HepG2 (cell line): ENCODE results near the gene MAN1A1. TPM values are rescaled to one million over a fixed set of nuclear protein-coding genes. Genes with fewer than 3 reads are reported as not detected.

ENCODE experiments used
- ATAC-seq: fragments of 200-7000 bp; cut with Tn5 transposase; 3 replicates; pipeline ENCODE4 v1.9.1; 2020; ENCODE audit warnings: mild to moderate bottlenecking, moderate library complexity
- BruUV-seq: library from RNA; stranded (reverse); fragments of 400-500 nt; replicated peaks from 2 replicates; lab custom pipeline; 2021; lab: Mats Ljungman, UMichigan
- CTCF ChIA-PET: fragments of 300-600 bp; formaldehyde crosslinking; extraction: SDS; loops from one replicate; lab custom pipeline; 2021; ENCODE audit warnings: low total read pairs, inconsistent platforms, low intra/inter-chr PET ratio; lab: Yijun Ruan, JAX
- POLR2A ChIA-PET: fragments of 350-600 bp; sonication (Branson Sonifier 250); formaldehyde crosslinking; loops from one replicate; lab custom pipeline; 2020; ENCODE audit warnings: antibody characterized with exemption, inconsistent platforms; lab: Yijun Ruan, JAX
- DNase-seq: peaks from one replicate; pipeline ENCODE4 v3.0.0-alpha.2; 2015; ENCODE audit warnings: low spot score
- FAIRE-seq: peaks from 3 replicates; lab custom pipeline; 2011; peaks lifted over from hg19 to GRCh38; lab: Jason Lieb, UNC
- H2AFZ ChIP-seq: one replicate; pipeline ENCODE4 v1.6.1; 2011; ENCODE audit warnings: low read length, inconsistent platforms
- H3K27ac ChIP-seq: fragments of 300-600 bp; 3 replicates; pipeline ENCODE4 v1.8.0; 2011; ENCODE audit warnings: mixed run types, mild to moderate bottlenecking, mixed read lengths, low read length, inconsistent platforms; ENCODE audit not compliant: insufficient read depth; ENCODE audit errors: extremely low read length
- H3K27me3 ChIP-seq, 2 experiments: fragments of 200-600 bp in 1 of 2; 2 replicates in 1 of 2; 3 replicates in 1 of 2; pipeline versions ENCODE4 v1.6.0 to v1.8.0; 2011; ENCODE audit warnings: low read length in 2 of 2, mild to moderate bottlenecking in 2 of 2, moderate library complexity in 2 of 2, inconsistent platforms in 1 of 2; ENCODE audit not compliant: insufficient read depth in 2 of 2, control insufficient read depth in 1 of 2
- H3K36me3 ChIP-seq, 2 experiments: fragments of 200-600 bp in 1 of 2; replicated peaks in 1 of 2; 2 replicates in 1 of 2; 3 replicates in 1 of 2; pipeline versions ENCODE4 v1.5.1 to v1.8.0; 2011; ENCODE audit warnings: low read length in 2 of 2, inconsistent platforms in 1 of 2; ENCODE audit not compliant: insufficient read depth in 2 of 2, control insufficient read depth in 1 of 2
- H3K4me1 ChIP-seq: 2 replicates; pipeline ENCODE4 v1.5.1; 2012; ENCODE audit warnings: low read length, inconsistent platforms; ENCODE audit not compliant: insufficient read depth
- H3K4me2 ChIP-seq: 2 replicates; pipeline ENCODE4 v1.6.0; 2011; ENCODE audit warnings: low read depth, low read length, inconsistent platforms
- H3K4me3 ChIP-seq, 3 experiments: fragments of 200-600 bp in 1 of 3; sonication (generic), shearing (Covaris generic) in 1 of 3; replicated peaks in 1 of 3; 2 replicates each; pipeline ENCODE4 v1.5.1; 2011 to 2016; ENCODE audit warnings: low read length in 3 of 3, inconsistent platforms in 2 of 3, low read depth in 2 of 3, mild to moderate bottlenecking in 2 of 3, control low read depth in 1 of 3, mixed read lengths in 1 of 3; ENCODE audit not compliant: insufficient read depth in 1 of 3
- H3K79me2 ChIP-seq: one replicate; pipeline ENCODE4 v1.6.1; 2011; ENCODE audit warnings: low read length, inconsistent platforms; ENCODE audit not compliant: insufficient read depth
- H3K9ac ChIP-seq: 2 replicates; pipeline ENCODE4 v1.6.0; 2011; ENCODE audit warnings: mild to moderate bottlenecking, low read depth, low read length, inconsistent platforms; ENCODE audit not compliant: insufficient read depth
- H3K9me3 ChIP-seq: 2 replicates; pipeline ENCODE4 v1.5.1; 2012; ENCODE audit warnings: mild to moderate bottlenecking, low read length
- H4K20me1 ChIP-seq: 2 replicates; pipeline ENCODE4 v1.6.0; 2011; ENCODE audit warnings: inconsistent platforms, mild to moderate bottlenecking, low read length, moderate library complexity; ENCODE audit not compliant: insufficient read depth
- ATF6 ChIP-seq: sonication (generic); formaldehyde crosslinking; conservative IDR thresholded peaks from 2 replicates; pipeline ENCODE4 v1.4.0; 2020; ENCODE audit warnings: missing genetic modification reagents
- CBX5 ChIP-seq: sonication (generic); formaldehyde crosslinking; IDR thresholded peaks from 2 replicates; pipeline ENCODE4 v1.4.0; 2020; ENCODE audit warnings: missing genetic modification reagents, borderline replicate concordance
- GATAD2A ChIP-seq: IDR thresholded peaks from 2 replicates; pipeline ENCODE4 v1.6.1; 2016
- HMG20A ChIP-seq: IDR thresholded peaks from 2 replicates; pipeline ENCODE4 v1.6.1; 2016; ENCODE audit warnings: borderline replicate concordance
- HNRNPK ChIP-seq: fragments of 200-400 bp; formaldehyde crosslinking; IDR thresholded peaks from 2 replicates; pipeline ENCODE4 v1.6.1; 2018; ENCODE audit warnings: low read length, low read depth, moderate library complexity, mild to moderate bottlenecking; ENCODE audit not compliant: poor library complexity, severe bottlenecking
- IRX3 ChIP-seq: sonication (generic); formaldehyde crosslinking; IDR thresholded peaks from 2 replicates; pipeline ENCODE4 v1.8.1; 2023; ENCODE audit warnings: mild to moderate bottlenecking, low read depth, missing genetic modification reagents, borderline replicate concordance
- JUN ChIP-seq: sonication (generic); formaldehyde crosslinking; IDR thresholded peaks from 2 replicates; pipeline ENCODE4 v1.4.0; 2020; ENCODE audit warnings: mild to moderate bottlenecking, missing genetic modification reagents
- MYPOP ChIP-seq: sonication (generic); formaldehyde crosslinking; IDR thresholded peaks from 2 replicates; pipeline ENCODE4 v1.8.1; 2023; ENCODE audit warnings: mild to moderate bottlenecking, moderate library complexity, missing genetic modification reagents
- NR2F1 ChIP-seq, 2 experiments: fragments of 450-650 bp in 1 of 2; formaldehyde crosslinking in 1 of 2; IDR thresholded peaks; 2 replicates each; pipeline versions ENCODE4 v1.5.0 to v1.6.1; 2016 to 2020; ENCODE audit warnings: mild to moderate bottlenecking in 1 of 2, missing compliant biosample characterization in 1 of 2, missing genetic modification reagents in 1 of 2, moderate library complexity in 1 of 2
- PHF5A ChIP-seq: IDR thresholded peaks from one replicate; pipeline ENCODE4 v1.6.1; 2018; ENCODE audit warnings: low read depth, missing genetic modification reagents; ENCODE audit not compliant: unreplicated experiment
- SNAPC4 ChIP-seq: sonication (generic); formaldehyde crosslinking; IDR thresholded peaks from 2 replicates; pipeline ENCODE4 v1.4.0; 2020; ENCODE audit warnings: mild to moderate bottlenecking, missing genetic modification reagents
- ZBTB25 ChIP-seq: IDR thresholded peaks from 2 replicates; pipeline ENCODE4 v1.6.1; 2018; ENCODE audit warnings: missing genetic modification reagents
- ZNF234 ChIP-seq: sonication (generic); formaldehyde crosslinking; conservative IDR thresholded peaks from 2 replicates; pipeline ENCODE4 v1.5.1; 2020; ENCODE audit warnings: mild to moderate bottlenecking, missing genetic modification reagents
- ZNF546 ChIP-seq: sonication (generic); formaldehyde crosslinking; conservative IDR thresholded peaks from 2 replicates; pipeline ENCODE4 v1.8.1; 2023; ENCODE audit warnings: mild to moderate bottlenecking, missing genetic modification reagents
- ZNF619 ChIP-seq: sonication (generic); formaldehyde crosslinking; IDR thresholded peaks from 2 replicates; pipeline ENCODE4 v1.4.0; 2020; ENCODE audit warnings: mild to moderate bottlenecking, missing genetic modification reagents
- ZNF749 ChIP-seq: sonication (generic); formaldehyde crosslinking; IDR thresholded peaks from 2 replicates; pipeline ENCODE4 v1.8.0; 2022; ENCODE audit warnings: mild to moderate bottlenecking, missing genetic modification reagents, moderate library complexity, borderline replicate concordance
- WGBS: methylation state at CpG from one replicate; pipeline ENCODE4 v1.1.6; 2017; ENCODE audit warnings: low lambda C conversion rate; 5-methylcytosine and 5-hydroxymethylcytosine counted together
- in situ Hi-C: cut with HindIII; loops from 2 replicates; pipeline ENCODE4 v1.10.0; 2017; ENCODE audit warnings: low pct_unique_long_range_greater_than_20kb; ENCODE audit not compliant: extremely low pct_ligation_motif_present
- intact Hi-C: fragments of 100-400 bp; cut with micrococcal nuclease; formaldehyde crosslinking; loops from one replicate; pipeline ENCODE4 v1.10.0; 2022; ENCODE audit not compliant: unreplicated experiment
- polyA plus RNA-seq, 8 experiments: library from polyadenylated mRNA; depleted of rRNA in 3 of 8; stranded (reverse) in 7 of 8; unstranded in 1 of 8; fragments of >200 nt; fragmentation: Illumina TruSeq in 4 of 8; extraction: Trizol in 4 of 8; gene quantifications; 2 replicates each; pipeline versions ENCODE4 v1.2.1 to v1.2.3, GENCODE V29; 2011 to 2016; ENCODE audit warnings: low read depth in 4 of 8, missing spikeins in 1 of 8, mixed read lengths in 1 of 8; ENCODE audit not compliant: insufficient read depth in 1 of 8
- total RNA-seq, 5 experiments: library from RNA; depleted of rRNA; stranded (reverse); fragments of >200 nt; fragmentation: Illumina TruSeq; extraction: Trizol; gene quantifications; 2 replicates each; pipeline ENCODE4 v1.2.3, GENCODE V29; 2016; ENCODE audit warnings: low read depth in 1 of 5

Gene MAN1A1
- total and polyA plus RNA-seq, 2 of the 13 experiments (the other 11 are each of a cell fraction or from before 2014, with no cell fraction given) = 156 to 236 TPM

- POLR2A ChIA-PET = interaction anchor here (1.3 to 3.2 kb wide), 5 partner anchors 26 to 174 kb away, joined by 3 to 19 read pairs (median 7); no protein-coding TSS in a partner anchor
- ATAC-seq (no peak), FAIRE-seq (no peak), DNase-seq (peak; percentile 67)
- H3K9me3 ChIP-seq = no peaks in the 10 kb centered on the region
- H3K4me1 ChIP-seq = peaks cover 83% of the 10 kb centered on the region
- in situ Hi-C loops (no loop called here), intact Hi-C loops (no loop called here)
- H4K20me1 ChIP-seq = no peaks in the 10 kb centered on the region
- WGBS = 51% methylated on average over 2 of the region's 2 CpGs
- peak overlapping the region; percentile 27; the same call in 1 of the 2 replicates for H3K9ac ChIP-seq
- no peak overlapping the region for H3K4me3 ChIP-seq
- no TSS peak for BruUV-seq
- H3K36me3 ChIP-seq = peaks cover 0 to 4% of the 10 kb centered on the region in 2 experiments; a peak in 2 of 5 replicates
- H2AFZ ChIP-seq = no peak overlapping the region
- H3K27ac ChIP-seq = peak overlapping the region; percentile 74
- CTCF ChIA-PET = no interaction called here
- H3K4me2 ChIP-seq = no peak overlapping the region
- H3K27me3 ChIP-seq = no peaks in the 10 kb centered on the region
- H3K79me2 ChIP-seq = no peaks in the 10 kb centered on the region
- TF ChIP-seq HNRNPK = no peak
- no peak for TF ChIP-seq ZNF546 (CRISPR knock-in tag)
- peak; percentile 49; the same call in 1 of the 2 replicates for TF ChIP-seq GATAD2A
- no peak for TF ChIP-seq ZNF749 (CRISPR knock-in tag)
- peak; percentile 39; the same call in 1 of the 2 replicates for TF ChIP-seq HMG20A (CRISPR knock-in tag)
- no peak for TF ChIP-seq MYPOP (CRISPR knock-in tag)
- TF ChIP-seq SNAPC4 (CRISPR knock-in tag) = no peak
- no peak for TF ChIP-seq IRX3 (CRISPR knock-in tag)
- 0 out of 2 replicates have a peak, but pooled peaks have one; percentile 30 for TF ChIP-seq JUN (CRISPR knock-in tag)
- TF ChIP-seq PHF5A (CRISPR knock-in tag) = no peak
- TF ChIP-seq NR2F1 (CRISPR knock-in tag; IDR thresholded peaks at IDR 0.05) = peak; percentile 29 to 72; a peak in 1 of 4 replicates
- no peak for TF ChIP-seq CBX5
- no peak for TF ChIP-seq ZBTB25 (CRISPR knock-in tag)
- no peak for TF ChIP-seq ZNF234 (CRISPR knock-in tag)
- no peak for TF ChIP-seq ATF6 (CRISPR knock-in tag)
- no peak for TF ChIP-seq ZNF619
Measured at GRCh38 chr6:119172824-119173223, 176.7 kb downstream of the MAN1A1 start.
